Measurements from ENCODE around the gene FPGS. TPM values are rescaled to one million over a fixed set of nuclear protein-coding genes. Genes with fewer than 3 reads are reported as not detected.

FPGS gene
- polyA plus RNA-seq, 1 donor (not counting 4 experiments of a cell fraction or from before 2014, with no cell fraction given): 38.2 TPM

DNA sequence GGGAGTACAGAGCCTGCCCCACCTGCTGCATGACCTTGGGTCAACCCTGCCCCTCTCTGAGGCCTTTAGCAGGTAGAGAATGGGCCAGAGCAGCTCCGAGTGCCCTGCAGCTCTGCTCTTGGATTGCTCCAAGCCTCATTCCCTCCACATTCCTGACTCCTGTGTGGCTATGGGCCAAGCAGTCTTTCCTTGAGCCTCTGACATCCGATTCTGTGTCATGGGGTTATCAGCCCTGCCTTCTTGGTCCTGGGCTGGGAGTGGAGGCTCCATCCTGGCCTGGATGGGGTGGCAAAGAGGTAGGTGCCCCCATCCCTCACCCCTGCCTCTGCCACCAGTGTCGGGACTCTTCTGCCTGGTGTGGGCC, 13.7 kb downstream of the FPGS start:
- Histone ChIP-seq H3K9me3 (ENCODE audit: control insufficient read depth, low read depth, low read length) (no peaks in the 10 kb centered on the region), H3K4me2 (ENCODE audit: control insufficient read depth, extremely low read depth, insufficient read depth, low read depth, low read length) (no peak overlapping the region), H3K4me1 (ENCODE audit: control insufficient read depth, extremely low read depth, insufficient read depth, low read length) (no peaks in the 10 kb centered on the region), H4K20me1 (ENCODE audit: control insufficient read depth, extremely low read depth, insufficient read depth, low read length) (no peaks in the 10 kb centered on the region), H3K79me2 (ENCODE audit: control insufficient read depth, insufficient read depth, low read length) (no peaks in the 10 kb centered on the region), H3K9ac (ENCODE audit: control insufficient read depth, extremely low read depth, insufficient read depth, low read length) (no peak overlapping the region), H3K27ac (ENCODE audit: control insufficient read depth, insufficient read depth, low read length) (no peak overlapping the region), H2AFZ (ENCODE audit: control insufficient read depth, low read length) (no peak overlapping the region), H3K27me3 (ENCODE audit: control insufficient read depth, extremely low read depth, insufficient read depth, low read length) (no peaks in the 10 kb centered on the region), H3K36me3 (ENCODE audit: control insufficient read depth in 2 of 2, extremely low read depth in 1 of 2, insufficient read depth in 2 of 2, low read length in 2 of 2) (peaks cover 19 to 26% of the 10 kb centered on the region in 2 experiments), H3K9me1 (ENCODE audit: control insufficient read depth, extremely low read depth, insufficient read depth, low read length) (no peaks in the 10 kb centered on the region), H3K4me3 (ENCODE audit: control insufficient read depth in 2 of 3, extremely low read depth in 1 of 3, insufficient read depth in 2 of 3, low read depth in 1 of 3, low read length in 3 of 3) (no peak overlapping the region)
- dilution Hi-C loops (cut with MboI; ENCODE audit: extremely low pct_ligation_motif_present, low sequenced_read_pairs): no loop called here
- TF ChIP-seq, protein P1, sequence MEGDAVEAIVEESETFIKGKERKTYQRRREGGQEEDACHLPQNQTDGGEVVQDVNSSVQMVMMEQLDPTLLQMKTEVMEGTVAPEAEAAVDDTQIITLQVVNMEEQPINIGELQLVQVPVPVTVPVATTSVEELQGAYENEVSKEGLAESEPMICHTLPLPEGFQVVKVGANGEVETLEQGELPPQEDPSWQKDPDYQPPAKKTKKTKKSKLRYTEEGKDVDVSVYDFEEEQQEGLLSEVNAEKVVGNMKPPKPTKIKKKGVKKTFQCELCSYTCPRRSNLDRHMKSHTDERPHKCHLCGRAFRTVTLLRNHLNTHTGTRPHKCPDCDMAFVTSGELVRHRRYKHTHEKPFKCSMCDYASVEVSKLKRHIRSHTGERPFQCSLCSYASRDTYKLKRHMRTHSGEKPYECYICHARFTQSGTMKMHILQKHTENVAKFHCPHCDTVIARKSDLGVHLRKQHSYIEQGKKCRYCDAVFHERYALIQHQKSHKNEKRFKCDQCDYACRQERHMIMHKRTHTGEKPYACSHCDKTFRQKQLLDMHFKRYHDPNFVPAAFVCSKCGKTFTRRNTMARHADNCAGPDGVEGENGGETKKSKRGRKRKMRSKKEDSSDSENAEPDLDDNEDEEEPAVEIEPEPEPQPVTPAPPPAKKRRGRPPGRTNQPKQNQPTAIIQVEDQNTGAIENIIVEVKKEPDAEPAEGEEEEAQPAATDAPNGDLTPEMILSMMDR (optimal IDR thresholded peaks at IDR 0.05 in 1 of 3, IDR thresholded peaks at IDR 0.05 in 1 of 3, conservative IDR thresholded peaks at IDR 0.05 in 1 of 3; ENCODE audit: extremely low read depth in 1 of 3, insufficient read depth in 2 of 3, low read length in 3 of 3): no peak
- TF ChIP-seq EZH2 (IDR thresholded peaks at IDR 0.05; ENCODE audit: low read length): no peak
- no peak for DNase-seq (ENCODE audit: low read depth, low spot score)
- no peak for FAIRE-seq

DNA sequence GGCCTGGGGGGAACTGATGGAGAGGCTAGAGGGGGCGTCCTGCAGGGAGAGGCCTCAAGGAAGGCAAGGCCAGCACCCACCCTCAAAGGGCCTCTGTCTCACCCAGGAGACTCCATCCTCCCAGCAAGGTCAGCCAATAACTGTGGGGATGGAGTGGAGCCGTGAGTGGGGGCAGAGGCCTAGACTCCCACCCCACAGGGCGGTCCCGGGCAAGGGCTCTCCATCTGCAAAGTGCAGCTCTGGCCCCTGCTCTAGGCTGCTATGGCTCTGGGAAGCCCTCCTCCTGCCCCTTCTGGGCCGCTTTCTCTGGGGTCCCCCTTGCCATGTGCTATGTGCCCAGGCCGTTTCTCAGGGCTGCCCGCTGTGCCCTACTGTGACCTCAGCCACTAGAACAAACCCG, 14.0 kb downstream of the FPGS start:
- Histone ChIP-seq H2AFZ (ENCODE audit: control insufficient read depth, low read length) (no peak overlapping the region), H3K4me3 (ENCODE audit: control insufficient read depth in 2 of 3, extremely low read depth in 1 of 3, insufficient read depth in 2 of 3, low read depth in 1 of 3, low read length in 3 of 3) (no peak overlapping the region), H3K27me3 (ENCODE audit: control insufficient read depth, extremely low read depth, insufficient read depth, low read length) (no peaks in the 10 kb centered on the region), H3K9me3 (ENCODE audit: control insufficient read depth, low read depth, low read length) (no peaks in the 10 kb centered on the region), H3K79me2 (ENCODE audit: control insufficient read depth, insufficient read depth, low read length) (no peaks in the 10 kb centered on the region), H3K9ac (ENCODE audit: control insufficient read depth, extremely low read depth, insufficient read depth, low read length) (no peak overlapping the region), H3K36me3 (ENCODE audit: control insufficient read depth in 2 of 2, extremely low read depth in 1 of 2, insufficient read depth in 2 of 2, low read length in 2 of 2) (peaks cover 19 to 25% of the 10 kb centered on the region in 2 experiments), H4K20me1 (ENCODE audit: control insufficient read depth, extremely low read depth, insufficient read depth, low read length) (no peaks in the 10 kb centered on the region), H3K4me1 (ENCODE audit: control insufficient read depth, extremely low read depth, insufficient read depth, low read length) (no peaks in the 10 kb centered on the region), H3K27ac (ENCODE audit: control insufficient read depth, insufficient read depth, low read length) (no peak overlapping the region), H3K4me2 (ENCODE audit: control insufficient read depth, extremely low read depth, insufficient read depth, low read depth, low read length) (no peak overlapping the region), H3K9me1 (ENCODE audit: control insufficient read depth, extremely low read depth, insufficient read depth, low read length) (no peaks in the 10 kb centered on the region)
- FAIRE-seq: no peak
- no peak for TF ChIP-seq EZH2 (IDR thresholded peaks at IDR 0.05; ENCODE audit: low read length)
- TF ChIP-seq, protein P1 (optimal IDR thresholded peaks at IDR 0.05 in 1 of 3, IDR thresholded peaks at IDR 0.05 in 1 of 3, conservative IDR thresholded peaks at IDR 0.05 in 1 of 3; ENCODE audit: extremely low read depth in 1 of 3, insufficient read depth in 2 of 3, low read length in 3 of 3): no peak
- dilution Hi-C loops (cut with MboI; ENCODE audit: extremely low pct_ligation_motif_present, low sequenced_read_pairs): no loop called here
- no peak for DNase-seq (ENCODE audit: low read depth, low spot score)
